NB4 (cell line): ENCODE results near the gene IFI27L2.

Experiments
- DNase-seq: peaks from one replicate; pipeline ENCODE4 v3.0.0; 2010; ENCODE audit warnings: low read depth
- H3K4me3 ChIP-seq: one replicate; pipeline ENCODE4 v1.5.1; 2011; ENCODE audit warnings: mild to moderate bottlenecking, low read depth, low read length, moderate library complexity
- CTCF ChIP-seq: IDR thresholded peaks from one replicate; pipeline ENCODE4 v1.5.1; 2012; ENCODE audit warnings: low read depth, low read length
- MAX ChIP-seq: IDR thresholded peaks from 2 replicates; pipeline ENCODE4 v1.6.1; 2011; ENCODE audit warnings: low read depth, low read length
- MYC ChIP-seq: IDR thresholded peaks from 2 replicates; pipeline ENCODE4 v1.6.1; 2011; ENCODE audit warnings: low read depth, low read length
- POLR2A ChIP-seq: IDR thresholded peaks from 2 replicates; pipeline ENCODE4 v1.6.1; 2011; ENCODE audit warnings: mild to moderate bottlenecking; ENCODE audit not compliant: insufficient read length; ENCODE audit errors: extremely low read depth

The IFI27L2 gene

GRCh38 chr14:94145902-94146527 is 16.6 kb upstream of the IFI27L2 start:
- DNase-seq, result peak; percentile 27
- H3K4me3 ChIP-seq, result no peak overlapping the region
- TF ChIP-seq POLR2A (no peak), MAX (no peak), MYC (no peak), CTCF (no peak)

- no peak for TF ChIP-seq MAX
- no peak for TF ChIP-seq POLR2A
- TF ChIP-seq CTCF, result no peak
- peak; percentile 60 for DNase-seq
- no peak overlapping the region for H3K4me3 ChIP-seq
Measured at GRCh38 chr14:94144765-94145164, 15.4 kb upstream of the IFI27L2 start.

GRCh38 chr14:94143711-94144110 is 14.3 kb upstream of the IFI27L2 start:
- DNase-seq, result no peak
- H3K4me3 ChIP-seq, result no peak overlapping the region
- TF ChIP-seq CTCF (no peak), POLR2A (no peak), MYC (no peak), MAX (no peak)

GRCh38 chr14:94143239-94143638 is 13.8 kb upstream of the IFI27L2 start:
- TF ChIP-seq POLR2A, result no peak
- TF ChIP-seq MAX, result no peak
- TF ChIP-seq MYC, result no peak
- peak; percentile 24 for TF ChIP-seq CTCF
- DNase-seq, result peak; percentile 34
- H3K4me3 ChIP-seq, result no peak overlapping the region

GRCh38 chr14:94142836-94143235 is 13.4 kb upstream of the IFI27L2 start:
- H3K4me3 ChIP-seq, result no peak overlapping the region
- TF ChIP-seq POLR2A (no peak), MYC (no peak), CTCF (no peak), MAX (no peak)
- DNase-seq, result no peak
